IPS-20b (cell line): Measurements from ENCODE around the gene TMEM132E.

ENCODE experiments used
- H3K27ac ChIP-seq: one replicate; pipeline ENCODE4 v1.5.1; 2013; ENCODE audit warnings: low read length
- H3K27me3 ChIP-seq: 2 replicates; pipeline ENCODE4 v1.6.1; 2013; ENCODE audit warnings: mild to moderate bottlenecking, low read length, inconsistent platforms; ENCODE audit not compliant: insufficient read depth
- H3K36me3 ChIP-seq: 2 replicates; pipeline ENCODE4 v1.6.1; 2013; ENCODE audit warnings: low read depth, mild to moderate bottlenecking, inconsistent platforms, low read length, moderate library complexity; ENCODE audit not compliant: insufficient read depth
- H3K4me1 ChIP-seq: 2 replicates; pipeline ENCODE4 v1.6.1; 2013; ENCODE audit warnings: mild to moderate bottlenecking, control low read depth, inconsistent platforms, low read length, moderate library complexity; ENCODE audit not compliant: insufficient read depth
- H3K4me3 ChIP-seq: 2 replicates; pipeline ENCODE4 v1.5.1; 2013; ENCODE audit warnings: mild to moderate bottlenecking, low read length, inconsistent platforms
- H3K9ac ChIP-seq: 2 replicates; pipeline ENCODE4 v1.6.1; 2013; ENCODE audit warnings: low read depth, mild to moderate bottlenecking, inconsistent platforms, low read length, moderate library complexity
- H3K9me3 ChIP-seq: 2 replicates; pipeline ENCODE4 v1.6.1; 2013; ENCODE audit warnings: mild to moderate bottlenecking, low read depth, low read length, inconsistent platforms; ENCODE audit not compliant: insufficient read depth

Gene TMEM132E

GRCh38 chr17:34571428-34572130 lies 7.8 kb upstream of the TMEM132E start:
- no peaks in the 10 kb centered on the region for H3K9me3 ChIP-seq
- H3K27ac ChIP-seq = no peak overlapping the region
- H3K4me3 ChIP-seq = no peak overlapping the region
- H3K4me1 ChIP-seq = peaks cover 3% of the 10 kb centered on the region
- peaks cover 99% of the 10 kb centered on the region for H3K27me3 ChIP-seq
- no peak overlapping the region for H3K9ac ChIP-seq
- H3K36me3 ChIP-seq = no peaks in the 10 kb centered on the region

GRCh38 chr17:34572483-34572882 lies 6.9 kb upstream of the TMEM132E start:
- Histone ChIP-seq H3K4me1 (peaks cover 6% of the 10 kb centered on the region), H3K4me3 (no peak overlapping the region), H3K27me3 (peaks cover 99% of the 10 kb centered on the region)

GRCh38 chr17:34575182-34575581 lies 4.2 kb upstream of the TMEM132E start:
- Histone ChIP-seq H3K36me3 (no peaks in the 10 kb centered on the region), H3K4me1 (peaks cover 19% of the 10 kb centered on the region), H3K4me3 (no peak overlapping the region), H3K27me3 (peaks cover 100% of the 10 kb centered on the region), H3K9me3 (no peaks in the 10 kb centered on the region), H3K27ac (no peak overlapping the region), H3K9ac (no peak overlapping the region)

More at GRCh38 chr17:34572483-34572882, 6.9 kb upstream of the TMEM132E start:
- no peak overlapping the region for H3K9ac ChIP-seq
- H3K27ac ChIP-seq = no peak overlapping the region
- H3K36me3 ChIP-seq = no peaks in the 10 kb centered on the region
- no peaks in the 10 kb centered on the region for H3K9me3 ChIP-seq

GRCh38 chr17:34578016-34578415 lies 1.4 kb upstream of the TMEM132E start:
- Histone ChIP-seq H3K27me3 (peaks cover 100% of the 10 kb centered on the region), H3K27ac (no peak overlapping the region), H3K4me3 (peak overlapping the region; percentile 62), H3K9me3 (no peaks in the 10 kb centered on the region), H3K36me3 (no peaks in the 10 kb centered on the region), H3K4me1 (peaks cover 23% of the 10 kb centered on the region), H3K9ac (no peak overlapping the region; the same call in 1 of the 2 replicates)

- no peaks in the 10 kb centered on the region for H3K36me3 ChIP-seq
- no peak overlapping the region; the same call in 1 of the 2 replicates for H3K9ac ChIP-seq
- peaks cover 100% of the 10 kb centered on the region for H3K27me3 ChIP-seq
- H3K4me3 ChIP-seq = peak overlapping the region; percentile 62; the same call in 1 of the 2 replicates
- H3K27ac ChIP-seq = no peak overlapping the region
- H3K4me1 ChIP-seq = peaks cover 23% of the 10 kb centered on the region
- no peaks in the 10 kb centered on the region for H3K9me3 ChIP-seq
Observed at GRCh38 chr17:34578656-34579016, 746 bp upstream of the TMEM132E start.

- H3K9ac ChIP-seq = no peak overlapping the region
- H3K4me3 ChIP-seq = peak overlapping the region; percentile 62; the same call in 1 of the 2 replicates
- H3K9me3 ChIP-seq = no peaks in the 10 kb centered on the region
- no peak overlapping the region for H3K27ac ChIP-seq
- peaks cover 100% of the 10 kb centered on the region for H3K27me3 ChIP-seq
- H3K36me3 ChIP-seq = no peaks in the 10 kb centered on the region
- peaks cover 23% of the 10 kb centered on the region for H3K4me1 ChIP-seq
Observed at GRCh38 chr17:34579979-34580684, 750 bp downstream of the TMEM132E start.

- Histone ChIP-seq H3K4me3 (peak overlapping the region; percentile 62; the same call in 1 of the 2 replicates), H3K9ac (no peak overlapping the region), H3K4me1 (peaks cover 23% of the 10 kb centered on the region)
Observed at GRCh38 chr17:34580685-34581445, 1.5 kb downstream of the TMEM132E start.

GRCh38 chr17:34581446-34582184 lies 2.2 kb downstream of the TMEM132E start:
- no peaks in the 10 kb centered on the region for H3K9me3 ChIP-seq
- peaks cover 100% of the 10 kb centered on the region for H3K27me3 ChIP-seq
- H3K36me3 ChIP-seq = no peaks in the 10 kb centered on the region
- peaks cover 23% of the 10 kb centered on the region for H3K4me1 ChIP-seq
- H3K27ac ChIP-seq = no peak overlapping the region
- no peak overlapping the region for H3K9ac ChIP-seq
- peak overlapping the region; percentile 62; the same call in 1 of the 2 replicates for H3K4me3 ChIP-seq

More at GRCh38 chr17:34580685-34581445, 1.5 kb downstream of the TMEM132E start:
- peaks cover 100% of the 10 kb centered on the region for H3K27me3 ChIP-seq
- no peak overlapping the region for H3K27ac ChIP-seq
- no peaks in the 10 kb centered on the region for H3K9me3 ChIP-seq
- no peaks in the 10 kb centered on the region for H3K36me3 ChIP-seq

GRCh38 chr17:34582185-34582900 lies 3.0 kb downstream of the TMEM132E start:
- Histone ChIP-seq H3K36me3 (no peaks in the 10 kb centered on the region), H3K9ac (no peak overlapping the region), H3K27ac (no peak overlapping the region), H3K4me3 (peak overlapping the region; percentile 62; the same call in 1 of the 2 replicates), H3K9me3 (no peaks in the 10 kb centered on the region), H3K27me3 (peaks cover 100% of the 10 kb centered on the region), H3K4me1 (peaks cover 22% of the 10 kb centered on the region)

- H3K4me3 ChIP-seq = no peak overlapping the region
- peaks cover 100% of the 10 kb centered on the region for H3K27me3 ChIP-seq
- H3K9ac ChIP-seq = no peak overlapping the region
- H3K27ac ChIP-seq = no peak overlapping the region
- H3K9me3 ChIP-seq = no peaks in the 10 kb centered on the region
- H3K36me3 ChIP-seq = no peaks in the 10 kb centered on the region
- H3K4me1 ChIP-seq = peaks cover 17% of the 10 kb centered on the region
Observed at GRCh38 chr17:34582901-34583245, 3.5 kb downstream of the TMEM132E start.
